Brain microvascular endothelial cell (primary cell): ENCODE results near the gene TBC1D21.
A peak's percentile ranks its signal among the peaks of the same experiment; 100 is the strongest.
"Not testable (repeated sequence)": the region's sequence is repeated elsewhere in the genome, so short reads cannot be mapped to it uniquely, and the experiment has no call there.

Source experiments
- DNase-seq: peaks from one replicate; pipeline ENCODE4 v3.0.0-alpha.2; 2020
- H3K27ac ChIP-seq: fragments of 250-450 bp; sonication (Bioruptor Pico); 2 replicates; pipeline ENCODE4 v1.5.1; 2020; ENCODE audit warnings: mild to moderate bottlenecking, moderate library complexity
- H3K27me3 ChIP-seq: fragments of 250-450 bp; sonication (Bioruptor Pico); replicated peaks from 2 replicates; pipeline ENCODE4 v1.5.1; 2020; ENCODE audit warnings: mild to moderate bottlenecking
- H3K36me3 ChIP-seq: fragments of 250-450 bp; sonication (Bioruptor Pico); replicated peaks from 2 replicates; pipeline ENCODE4 v1.5.1; 2020; ENCODE audit warnings: mild to moderate bottlenecking
- H3K4me3 ChIP-seq: 2 replicates; pipeline ENCODE4 v1.5.1; 2011; ENCODE audit warnings: low read depth, mild to moderate bottlenecking, control low read depth, low read length, moderate library complexity
- in situ Hi-C: cut with HindIII; loops from 2 replicates; pipeline ENCODE4 v1.10.0; 2017; ENCODE audit warnings: low sequenced_read_pairs, low pct_ligation_motif_present
- TF ChIP-seq, protein P1 (sequence below): IDR thresholded peaks from 2 replicates; pipeline ENCODE4 v1.5.1; 2011; ENCODE audit warnings: low read depth, mild to moderate bottlenecking, moderate library complexity, low read length, control low read depth, inconsistent platforms; ENCODE audit errors: missing control alignments

The TBC1D21 gene

DNA sequence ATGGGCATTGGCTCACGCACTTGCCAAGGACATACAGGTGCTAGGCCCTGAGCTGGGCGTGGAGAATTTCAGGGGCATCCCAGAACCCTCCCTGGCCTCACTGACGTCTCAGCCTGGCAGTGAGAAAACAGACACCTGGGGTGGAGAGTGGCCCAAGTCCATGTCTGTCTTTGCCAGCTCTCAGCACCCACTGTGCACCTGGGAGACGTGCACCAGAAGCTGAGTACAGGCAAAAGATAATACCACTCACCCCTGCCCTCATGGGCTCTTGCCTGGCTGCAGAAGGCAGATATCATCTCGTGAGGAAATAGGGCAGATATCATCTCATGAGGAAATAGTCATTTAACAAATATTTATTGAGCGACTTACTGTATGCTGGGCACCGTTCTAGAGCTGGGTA is 60.9 kb downstream of the TBC1D21 start:
- peaks cover 2% of the 10 kb centered on the region for H3K36me3 ChIP-seq
- H3K27me3 ChIP-seq: no peaks in the 10 kb centered on the region
- no peak overlapping the region for H3K27ac ChIP-seq
- no peak overlapping the region for H3K4me3 ChIP-seq
- in situ Hi-C loops: no loop called here
- DNase-seq: no peak
- TF ChIP-seq, protein P1, sequence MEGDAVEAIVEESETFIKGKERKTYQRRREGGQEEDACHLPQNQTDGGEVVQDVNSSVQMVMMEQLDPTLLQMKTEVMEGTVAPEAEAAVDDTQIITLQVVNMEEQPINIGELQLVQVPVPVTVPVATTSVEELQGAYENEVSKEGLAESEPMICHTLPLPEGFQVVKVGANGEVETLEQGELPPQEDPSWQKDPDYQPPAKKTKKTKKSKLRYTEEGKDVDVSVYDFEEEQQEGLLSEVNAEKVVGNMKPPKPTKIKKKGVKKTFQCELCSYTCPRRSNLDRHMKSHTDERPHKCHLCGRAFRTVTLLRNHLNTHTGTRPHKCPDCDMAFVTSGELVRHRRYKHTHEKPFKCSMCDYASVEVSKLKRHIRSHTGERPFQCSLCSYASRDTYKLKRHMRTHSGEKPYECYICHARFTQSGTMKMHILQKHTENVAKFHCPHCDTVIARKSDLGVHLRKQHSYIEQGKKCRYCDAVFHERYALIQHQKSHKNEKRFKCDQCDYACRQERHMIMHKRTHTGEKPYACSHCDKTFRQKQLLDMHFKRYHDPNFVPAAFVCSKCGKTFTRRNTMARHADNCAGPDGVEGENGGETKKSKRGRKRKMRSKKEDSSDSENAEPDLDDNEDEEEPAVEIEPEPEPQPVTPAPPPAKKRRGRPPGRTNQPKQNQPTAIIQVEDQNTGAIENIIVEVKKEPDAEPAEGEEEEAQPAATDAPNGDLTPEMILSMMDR: no peak

DNA sequence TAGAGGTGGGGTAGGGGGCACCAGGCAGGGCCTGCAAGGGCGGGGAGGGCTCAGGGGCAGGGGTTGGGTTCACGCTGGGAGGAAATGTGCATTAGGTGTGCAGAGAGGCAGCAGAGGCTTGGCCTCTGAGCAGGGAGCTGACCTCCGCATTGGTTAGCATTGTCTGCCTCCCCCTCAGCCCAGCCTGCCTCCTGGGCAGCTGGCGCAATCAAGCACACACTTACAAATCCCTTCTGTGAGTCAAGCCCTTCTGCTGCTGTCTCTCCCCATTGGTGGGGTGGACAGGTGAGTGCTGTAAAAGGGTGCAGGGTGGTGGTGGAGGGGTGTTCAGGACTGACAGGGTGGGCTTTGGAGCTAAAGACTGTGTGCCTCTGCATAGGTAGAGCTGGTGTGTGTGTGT is 62.2 kb downstream of the TBC1D21 start:
- Histone ChIP-seq H3K36me3 (peaks cover 2% of the 10 kb centered on the region), H3K4me3 (no peak overlapping the region), H3K27me3 (no peaks in the 10 kb centered on the region), H3K27ac (no peak overlapping the region)
- DNase-seq: no peak
- TF ChIP-seq, protein P1: no peak
- in situ Hi-C loops: no loop called here

DNA sequence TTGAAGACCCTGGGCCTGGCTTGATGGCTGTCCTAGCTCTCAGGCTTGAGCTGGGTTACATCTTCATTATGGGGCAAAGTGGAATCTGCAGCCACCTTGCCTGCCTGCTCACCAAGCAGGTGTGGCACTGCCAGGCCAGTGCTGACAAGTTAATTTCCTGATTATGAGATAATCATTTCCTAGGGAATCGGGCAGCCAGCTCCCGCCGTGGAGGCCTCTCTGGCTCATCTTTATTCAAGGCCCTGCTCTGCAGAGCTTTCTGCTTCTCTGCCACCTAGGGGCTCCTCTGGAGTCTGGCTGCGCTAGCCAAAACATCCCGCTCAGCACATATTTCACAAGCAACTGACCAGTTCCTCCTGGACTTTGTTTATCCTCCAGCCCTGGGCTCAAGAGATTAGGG is 62.8 kb downstream of the TBC1D21 start:
- H3K36me3 ChIP-seq: peaks cover 2% of the 10 kb centered on the region
- TF ChIP-seq, protein P1: peak; percentile 58
- no peak for DNase-seq
- in situ Hi-C loops: no loop called here
- no peak overlapping the region for H3K27ac ChIP-seq
- H3K4me3 ChIP-seq: no peak overlapping the region
- no peaks in the 10 kb centered on the region for H3K27me3 ChIP-seq

DNA sequence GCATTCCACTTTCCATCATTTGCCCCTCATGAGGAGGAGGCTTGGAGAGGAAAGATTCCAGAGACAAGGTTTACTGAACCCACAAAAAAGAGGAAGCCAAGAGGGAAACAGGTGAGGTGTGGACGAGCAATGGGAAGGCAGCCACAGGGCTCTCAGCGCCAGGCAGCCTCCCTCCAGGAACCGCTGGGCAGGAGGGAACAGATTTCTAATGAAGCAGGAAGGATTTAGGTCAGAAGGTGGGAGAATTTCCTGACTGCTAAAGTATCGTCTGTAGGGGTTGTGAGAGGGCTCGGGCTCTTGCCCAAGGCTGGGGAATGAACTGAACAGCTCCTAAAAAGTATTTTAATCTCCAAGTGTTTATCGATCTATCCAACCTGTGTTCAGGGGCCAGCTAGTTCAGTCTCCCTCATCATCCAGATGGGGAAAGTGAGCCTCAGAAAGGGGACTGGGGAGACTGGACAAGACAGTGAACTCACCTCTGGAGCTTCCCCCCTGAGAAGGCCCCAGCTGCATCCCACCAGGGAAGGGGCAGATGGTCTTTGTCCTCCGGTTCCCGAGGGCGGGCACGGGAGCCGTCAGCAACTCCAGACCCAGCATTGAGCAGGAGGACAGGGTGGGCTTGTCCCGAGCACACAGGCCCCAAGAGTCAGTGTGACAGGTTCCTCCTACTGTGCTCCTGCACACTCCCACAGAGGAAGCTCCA is 63.4 kb downstream of the TBC1D21 start:
- Histone ChIP-seq H3K27ac (no peak overlapping the region), H3K27me3 (no peaks in the 10 kb centered on the region), H3K36me3 (peaks cover 2% of the 10 kb centered on the region), H3K4me3 (no peak overlapping the region)
- in situ Hi-C loops: no loop called here
- TF ChIP-seq, protein P1: no peak
- no peak for DNase-seq

DNA sequence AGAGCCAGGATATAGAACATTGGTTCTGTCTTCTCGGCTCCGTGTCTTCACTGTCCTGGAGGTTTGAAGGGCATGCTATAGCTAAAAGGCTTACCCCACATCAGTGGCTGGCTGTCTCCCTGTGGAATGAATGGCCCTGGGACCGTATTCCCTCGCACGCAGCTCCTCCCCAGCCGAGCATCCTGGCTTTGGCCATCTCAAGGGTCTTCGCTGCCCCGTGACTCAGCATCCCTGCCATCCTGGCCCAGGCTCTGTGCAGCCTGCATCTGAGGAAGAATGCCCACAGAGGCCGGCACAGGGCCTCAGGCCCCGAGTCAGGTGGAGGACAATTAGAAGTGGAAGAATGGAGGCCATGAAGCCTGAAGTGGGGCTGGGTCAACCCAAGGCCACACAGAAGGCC is 63.9 kb downstream of the TBC1D21 start:
- Histone ChIP-seq H3K27ac (no peak overlapping the region), H3K36me3 (peaks cover 1% of the 10 kb centered on the region), H3K27me3 (no peaks in the 10 kb centered on the region), H3K4me3 (no peak overlapping the region)
- TF ChIP-seq, protein P1: no peak
- in situ Hi-C loops: no loop called here
- DNase-seq: no peak

DNA sequence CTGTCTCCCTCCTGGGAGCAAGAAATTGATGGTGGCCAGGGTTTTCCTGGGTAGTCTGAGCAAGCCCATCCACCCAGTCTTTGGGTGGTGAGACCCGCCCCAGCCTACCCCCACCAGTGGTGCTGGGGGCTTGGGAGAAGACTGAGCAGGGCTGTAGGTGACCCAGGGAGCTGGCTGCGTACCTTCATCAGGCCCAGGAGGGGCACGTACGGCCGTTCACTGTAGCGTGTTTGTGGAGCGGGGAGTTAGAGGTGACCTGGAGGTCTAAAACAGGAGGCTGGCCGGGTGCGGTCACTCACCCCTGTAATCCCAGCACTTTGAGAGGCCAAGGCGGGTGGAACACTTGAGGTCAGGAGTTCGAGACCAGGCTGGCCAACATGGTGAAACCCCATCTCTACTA is 64.4 kb downstream of the TBC1D21 start:
- in situ Hi-C loops: no loop called here
- TF ChIP-seq, protein P1: no peak
- DNase-seq: no peak
- H3K27ac ChIP-seq: no peak overlapping the region
- no peaks in the 10 kb centered on the region for H3K36me3 ChIP-seq
- H3K4me3 ChIP-seq: no peak overlapping the region
- H3K27me3 ChIP-seq: no peaks in the 10 kb centered on the region

DNA sequence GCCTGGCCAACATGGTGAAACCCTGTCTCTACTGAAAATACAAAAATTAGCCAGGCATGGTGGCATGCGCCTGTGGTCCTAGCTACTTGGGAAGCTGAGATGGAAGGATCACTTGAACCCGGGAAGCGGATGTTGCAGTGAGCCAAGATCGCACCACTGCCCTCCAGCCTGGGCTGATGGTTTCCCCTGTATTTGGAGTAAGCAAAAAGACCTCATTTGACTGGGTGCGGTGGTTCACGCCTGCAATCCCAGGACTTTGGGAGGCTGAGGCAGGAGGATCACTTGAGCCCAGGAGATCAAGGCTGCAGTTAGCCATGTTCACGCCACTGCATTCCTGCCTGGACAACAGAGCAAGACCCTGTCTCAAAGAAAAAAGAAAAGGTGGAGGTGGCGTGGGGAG is 65.2 kb downstream of the TBC1D21 start:
- H3K36me3 ChIP-seq, DNase-seq, H3K27ac ChIP-seq, H3K4me3 ChIP-seq, H3K27me3 ChIP-seq, in situ Hi-C loops: not testable (repeated sequence)
